Fibroblast of pulmonary artery (primary cell): ENCODE results near the gene HTR3B.

Experiments
- DNase-seq: peaks from one replicate; pipeline ENCODE4 v3.0.0-alpha.2; 2010; ENCODE audit warnings: low read depth
- H3K4me3 ChIP-seq: replicated peaks from 2 replicates; pipeline ENCODE4 v1.5.1; 2011; ENCODE audit warnings: low read depth, mild to moderate bottlenecking, control low read depth, low read length, moderate library complexity
- CTCF ChIP-seq: IDR thresholded peaks from 2 replicates; pipeline ENCODE4 v1.5.1; 2011; ENCODE audit warnings: mild to moderate bottlenecking, control low read depth, low read length, inconsistent platforms; ENCODE audit errors: missing control alignments

Gene HTR3B

GRCh38 chr11:113954235-113954634 lies 49.6 kb downstream of the HTR3B start:
- H3K4me3 ChIP-seq, result no peak overlapping the region
- DNase-seq, result no peak
- TF ChIP-seq CTCF, result no peak

DNA sequence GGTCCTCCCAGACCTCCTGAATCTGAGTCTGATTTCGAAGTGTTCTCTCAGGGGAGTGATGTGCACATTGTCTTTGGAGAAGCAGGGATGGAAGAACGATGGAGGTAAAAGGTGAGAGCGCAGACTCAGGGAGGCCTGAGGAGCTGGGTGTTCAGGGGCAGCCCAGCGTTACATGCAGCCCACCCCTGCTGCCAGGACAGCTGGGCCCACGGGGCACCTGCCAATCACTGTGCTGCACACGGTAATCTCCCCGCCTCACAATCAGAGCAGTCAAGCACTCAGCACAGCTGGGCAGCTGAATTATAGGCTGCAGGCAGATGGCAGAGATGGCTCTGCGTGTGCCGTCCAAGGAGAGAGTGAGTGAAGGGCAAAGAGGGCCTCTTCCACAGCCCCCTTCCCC lies 52.4 kb downstream of the HTR3B start:
- no peak for TF ChIP-seq CTCF
- no peak overlapping the region for H3K4me3 ChIP-seq
- DNase-seq, result no peak

DNA sequence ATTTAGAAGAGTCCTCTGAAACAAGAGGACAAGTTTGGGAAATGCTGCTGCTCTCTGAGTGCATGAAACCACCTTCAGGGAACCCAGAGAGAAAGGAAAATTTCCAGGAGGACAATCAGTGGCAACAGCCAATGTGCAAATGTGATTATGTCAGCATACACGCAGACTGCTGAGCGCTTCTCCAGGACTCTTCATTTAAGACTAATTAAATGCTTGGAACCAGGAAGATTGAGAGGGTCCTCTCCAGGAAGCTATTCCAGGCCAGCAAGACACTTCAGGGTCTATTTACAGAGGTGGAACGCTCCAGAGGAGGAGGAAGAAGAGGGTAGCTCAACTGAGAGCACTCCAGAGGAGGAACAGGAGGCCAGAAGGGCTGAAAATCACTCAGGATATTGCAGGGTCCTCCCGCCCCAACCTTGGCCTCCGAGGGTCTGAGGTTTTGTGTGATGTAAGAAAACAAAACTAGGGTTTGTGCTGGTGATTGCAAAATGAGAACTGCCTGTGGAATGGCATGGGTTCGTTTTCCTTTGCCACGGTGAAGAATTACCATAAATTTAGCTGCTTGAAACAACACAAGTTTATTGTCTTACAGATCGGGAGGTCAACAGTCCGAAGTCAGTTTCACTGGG lies 56.2 kb downstream of the HTR3B start:
- DNase-seq, result no peak
- TF ChIP-seq CTCF, result no peak

GRCh38 chr11:113967361-113967760 lies 62.8 kb downstream of the HTR3B start:
- no peak overlapping the region for H3K4me3 ChIP-seq
- no peak for DNase-seq
- no peak for TF ChIP-seq CTCF

More for the DNA sequence above, 56.2 kb downstream of the HTR3B start:
- H3K4me3 ChIP-seq, result no peak overlapping the region

GRCh38 chr11:113971506-113972195 lies 67.1 kb downstream of the HTR3B start:
- DNase-seq, result no peak
- no peak for TF ChIP-seq CTCF
- no peak overlapping the region for H3K4me3 ChIP-seq

DNA sequence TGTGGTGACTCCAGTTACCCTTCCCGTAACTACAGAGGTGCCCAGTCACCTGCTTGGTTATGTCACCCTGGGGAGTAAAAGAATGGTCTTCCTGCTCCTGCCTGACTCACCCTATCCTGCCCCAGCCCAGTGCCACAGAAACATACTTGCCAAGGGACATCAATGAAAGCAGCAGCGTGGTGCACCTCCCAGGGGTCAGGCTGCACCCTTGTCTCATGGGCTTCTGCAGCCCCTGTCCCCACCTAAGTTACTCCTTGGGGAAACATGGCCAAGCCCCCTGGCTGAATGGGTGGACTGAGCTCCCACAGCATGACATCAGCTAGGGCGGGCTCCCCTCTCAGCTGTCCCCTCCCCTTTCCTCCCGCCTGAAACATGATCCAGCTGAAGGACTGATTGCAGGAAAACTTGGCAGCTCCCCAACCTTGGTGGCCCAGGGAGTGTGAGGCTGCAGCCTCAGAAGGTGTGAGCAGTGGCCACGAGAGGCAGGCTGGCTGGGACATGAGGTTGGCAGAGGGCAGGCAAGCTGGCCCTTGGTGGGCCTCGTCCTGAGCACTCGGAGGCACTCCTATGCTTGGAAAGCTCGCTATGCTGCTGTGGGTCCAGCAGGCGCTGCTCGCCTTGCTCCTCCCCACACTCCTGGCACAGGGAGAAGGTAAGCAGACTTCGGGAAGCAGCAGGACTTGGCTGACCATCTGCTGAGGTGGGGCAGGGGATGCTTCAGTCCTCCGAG lies 70.3 kb downstream of the HTR3B start, which contains the start of gene HTR3A:
TSS of gene HTR3A (plus strand) at position 368 of the 730 bp plus-strand sequence. CDS start at position 586, 218 bp downstream.
- peak; percentile 45 for DNase-seq
- H3K4me3 ChIP-seq, result no peak within 1 kb of the TSS
- TF ChIP-seq CTCF, result peak; percentile 2
